ENCODE results near the gene ATF6. TPM values are rescaled to one million over a fixed set of nuclear protein-coding genes. Genes with fewer than 3 reads are reported as not detected.

The ATF6 gene
- total RNA-seq, 1 experiment from 2014 or later = 10.6 TPM

DNA sequence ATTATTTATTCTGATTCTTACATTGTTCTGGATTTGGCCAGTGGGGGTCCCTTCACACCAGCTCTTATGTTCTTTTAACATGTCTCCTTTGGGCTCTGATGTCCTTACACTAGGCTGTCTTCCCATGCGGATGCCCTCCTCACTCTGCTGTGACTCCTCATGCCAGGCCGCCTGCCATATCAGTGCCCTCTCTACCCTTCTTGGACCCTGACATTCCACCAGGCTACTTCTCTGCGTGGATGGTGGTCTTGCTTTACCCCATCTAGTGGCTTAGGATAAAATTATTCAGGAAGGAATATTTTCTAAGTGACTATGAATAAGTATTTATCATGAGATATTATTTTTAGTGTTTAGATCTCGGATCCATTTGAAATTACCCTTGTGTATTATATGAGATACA is 21.2 kb downstream of the ATF6 start:
- TF ChIP-seq NR2C2 (CRISPR knock-in tag; IDR thresholded peaks at IDR 0.05) (no peak), CREB1 (CRISPR knock-in tag; IDR thresholded peaks at IDR 0.05) (no peak)
- TF ChIP-seq, protein P1, sequence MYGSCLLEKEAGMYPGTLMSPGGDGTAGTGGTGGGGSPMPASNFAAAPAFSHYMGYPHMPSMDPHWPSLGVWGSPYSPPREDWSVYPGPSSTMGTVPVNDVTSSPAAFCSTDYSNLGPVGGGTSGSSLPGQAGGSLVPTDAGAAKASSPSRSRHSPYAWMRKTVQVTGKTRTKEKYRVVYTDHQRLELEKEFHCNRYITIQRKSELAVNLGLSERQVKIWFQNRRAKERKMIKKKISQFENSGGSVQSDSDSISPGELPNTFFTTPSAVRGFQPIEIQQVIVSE (CRISPR knock-in tag; IDR thresholded peaks at IDR 0.05; ENCODE audit: borderline replicate concordance) = no peak
- no peaks in the 10 kb centered on the region for H3K27me3 Mint-ChIP-seq (ENCODE audit: low read depth)
- H3K4me1 Mint-ChIP-seq = no peaks in the 10 kb centered on the region
- H3K9me3 Mint-ChIP-seq = no peaks in the 10 kb centered on the region
- DNase-seq (ENCODE audit: low spot score) (no peak), ATAC-seq (no peak)
- H3K4me3 Mint-ChIP-seq = no peak overlapping the region
- H3K27ac Mint-ChIP-seq = no peak overlapping the region
- CTCF ChIA-PET = no interaction called here
- POLR2A ChIA-PET = no interaction called here
- no peaks in the 10 kb centered on the region for H3K36me3 Mint-ChIP-seq

- Mint-ChIP-seq H3K4me1 (no peaks in the 10 kb centered on the region), H3K9me3 (no peaks in the 10 kb centered on the region), H3K27ac (no peak overlapping the region), H3K27me3 (ENCODE audit: low read depth) (no peaks in the 10 kb centered on the region), H3K36me3 (peaks cover 2% of the 10 kb centered on the region; the same call in 1 of the 2 replicates), H3K4me3 (no peak overlapping the region)
- no peak for ATAC-seq
- no peak for DNase-seq (ENCODE audit: low spot score)
- CTCF ChIA-PET = interaction anchor here (3.5 kb wide), 1 partner anchor 247 kb away, joined by 144 read pairs; no protein-coding TSS in a partner anchor
- POLR2A ChIA-PET = no interaction called here
- TF ChIP-seq GTF2I (CRISPR knock-in tag; conservative IDR thresholded peaks at IDR 0.05) = no peak
- no peak for TF ChIP-seq ZNF532 (CRISPR knock-in tag; IDR thresholded peaks at IDR 0.05; ENCODE audit: borderline replicate concordance)
- TF ChIP-seq ZNF317 (CRISPR knock-in tag; IDR thresholded peaks at IDR 0.05; ENCODE audit: borderline replicate concordance, low read depth) = no peak
- TF ChIP-seq PREB (CRISPR knock-in tag; IDR thresholded peaks at IDR 0.05; ENCODE audit: borderline replicate concordance) = no peak
- TF ChIP-seq ZNF232 (CRISPR knock-in tag; IDR thresholded peaks at IDR 0.05) = no peak
- no peak for TF ChIP-seq CTCF (IDR thresholded peaks at IDR 0.05)
- TF ChIP-seq JAZF1 (CRISPR knock-in tag; IDR thresholded peaks at IDR 0.05) = no peak
- TF ChIP-seq, protein P1 (CRISPR knock-in tag; IDR thresholded peaks at IDR 0.05; ENCODE audit: borderline replicate concordance) = no peak
- no peak for TF ChIP-seq ZNF121 (CRISPR knock-in tag; IDR thresholded peaks at IDR 0.05)
- TF ChIP-seq ZBTB21 (CRISPR knock-in tag; IDR thresholded peaks at IDR 0.05; ENCODE audit: borderline replicate concordance) = no peak
- TF ChIP-seq, protein P2, sequence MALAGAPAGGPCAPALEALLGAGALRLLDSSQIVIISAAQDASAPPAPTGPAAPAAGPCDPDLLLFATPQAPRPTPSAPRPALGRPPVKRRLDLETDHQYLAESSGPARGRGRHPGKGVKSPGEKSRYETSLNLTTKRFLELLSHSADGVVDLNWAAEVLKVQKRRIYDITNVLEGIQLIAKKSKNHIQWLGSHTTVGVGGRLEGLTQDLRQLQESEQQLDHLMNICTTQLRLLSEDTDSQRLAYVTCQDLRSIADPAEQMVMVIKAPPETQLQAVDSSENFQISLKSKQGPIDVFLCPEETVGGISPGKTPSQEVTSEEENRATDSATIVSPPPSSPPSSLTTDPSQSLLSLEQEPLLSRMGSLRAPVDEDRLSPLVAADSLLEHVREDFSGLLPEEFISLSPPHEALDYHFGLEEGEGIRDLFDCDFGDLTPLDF (CRISPR knock-in tag; IDR thresholded peaks at IDR 0.05) = no peak
- TF ChIP-seq MXD4 (CRISPR knock-in tag; IDR thresholded peaks at IDR 0.05; ENCODE audit: borderline replicate concordance) = no peak
- no peak for TF ChIP-seq RELA (CRISPR knock-in tag; IDR thresholded peaks at IDR 0.05; ENCODE audit: borderline replicate concordance)
- TF ChIP-seq ZNF671 (CRISPR knock-in tag; IDR thresholded peaks at IDR 0.05) = no peak
- no peak for TF ChIP-seq SOX15 (CRISPR knock-in tag; IDR thresholded peaks at IDR 0.05)
- TF ChIP-seq ARID4B (CRISPR knock-in tag; IDR thresholded peaks at IDR 0.05; ENCODE audit: borderline replicate concordance) = no peak
- no peak for TF ChIP-seq PRRX2 (CRISPR knock-in tag; IDR thresholded peaks at IDR 0.05)
These were observed 24.6 kb downstream of the ATF6 start for GRCh38 chr1:161790587-161791317.

Measured in WTC11 (cell line).